GM15510 (cell line): ENCODE data around the gene TUBA4B.
A peak's percentile ranks its signal among the peaks of the same experiment; 100 is the strongest.

Experiments used
- POLR2A ChIP-seq: IDR thresholded peaks from 3 replicates; pipeline ENCODE4 v1.6.1; 2011; ENCODE audit warnings: borderline replicate concordance; ENCODE audit not compliant: insufficient read length; ENCODE audit errors: extremely low read depth

TUBA4B gene

DNA sequence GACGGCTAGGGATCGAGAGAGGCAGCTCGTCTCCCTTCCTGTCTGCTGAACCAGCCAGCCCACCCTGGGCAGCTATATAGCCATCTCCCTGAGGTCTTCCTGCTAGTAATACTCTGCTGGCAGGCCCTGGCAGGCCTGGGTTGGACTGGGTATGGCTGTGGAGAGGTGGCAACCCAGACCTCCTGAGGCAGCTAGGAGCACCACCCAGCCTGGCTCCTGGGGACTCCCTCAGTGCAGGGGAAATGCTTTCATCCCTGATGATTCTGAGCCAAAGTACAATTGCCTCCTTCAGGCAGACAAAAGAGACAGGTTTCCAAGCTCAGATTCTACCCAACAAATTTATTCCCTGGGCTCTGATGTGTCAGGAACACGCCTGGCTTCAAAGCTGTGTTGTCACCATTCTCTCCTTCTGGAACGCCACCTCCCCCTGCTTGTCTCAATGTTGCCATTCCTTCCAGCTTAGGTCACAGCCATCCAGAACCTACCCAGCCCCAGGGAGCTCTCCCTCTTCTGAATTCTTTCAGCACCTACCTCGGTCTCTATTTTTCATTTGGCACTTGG lies 21.4 kb downstream of the TUBA4B start:
- TF ChIP-seq POLR2A = no peak

DNA sequence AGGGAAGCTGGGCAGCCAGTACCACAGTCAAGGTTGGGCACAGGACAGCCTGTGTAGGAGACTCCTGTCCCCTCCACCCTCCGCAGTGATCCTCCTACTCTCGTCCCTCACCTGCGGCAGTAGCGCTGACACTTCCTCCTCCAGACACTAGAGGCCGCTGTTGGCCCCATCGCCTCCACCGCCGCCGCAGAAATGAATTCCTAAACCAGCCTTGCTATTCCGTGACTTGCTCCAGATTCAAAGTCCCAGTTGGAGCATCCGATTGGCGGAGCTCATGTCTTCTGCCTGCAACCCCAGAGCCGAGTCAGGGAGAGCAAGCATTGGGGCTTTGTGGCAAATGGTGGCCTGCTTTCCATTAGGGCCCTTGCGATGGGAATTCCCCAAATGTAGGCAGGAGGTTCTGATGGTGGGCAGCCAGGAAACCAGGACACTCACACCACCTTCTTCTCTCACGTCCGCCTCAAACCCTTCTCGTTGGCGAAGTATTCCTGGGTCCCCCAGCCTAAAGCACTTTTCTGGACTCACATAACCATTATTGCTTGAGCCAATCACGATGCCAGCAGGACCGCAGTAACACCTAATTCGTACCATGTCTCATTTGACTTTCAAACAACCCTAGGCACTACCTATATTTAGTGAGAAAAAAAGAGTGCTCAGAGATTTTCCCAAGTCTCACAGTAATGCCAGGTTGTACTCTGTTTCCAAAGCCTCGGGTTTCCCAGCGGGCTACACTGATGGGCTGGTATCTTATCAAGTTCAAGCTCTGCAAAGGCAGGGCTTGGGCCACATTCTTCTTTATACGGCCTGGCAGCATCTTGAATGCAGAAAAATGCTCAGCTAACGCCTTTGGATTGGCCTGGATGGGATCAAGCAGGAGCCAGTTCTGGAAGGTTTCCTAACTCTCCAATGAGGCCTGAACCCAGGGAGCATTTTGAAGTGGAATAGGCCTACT lies 24.9 kb downstream of the TUBA4B start:
- TF ChIP-seq POLR2A = peak; percentile 31

GRCh38 chr2:219278655-219279150 lies 25.7 kb downstream of the TUBA4B start:
- no peak for TF ChIP-seq POLR2A

DNA sequence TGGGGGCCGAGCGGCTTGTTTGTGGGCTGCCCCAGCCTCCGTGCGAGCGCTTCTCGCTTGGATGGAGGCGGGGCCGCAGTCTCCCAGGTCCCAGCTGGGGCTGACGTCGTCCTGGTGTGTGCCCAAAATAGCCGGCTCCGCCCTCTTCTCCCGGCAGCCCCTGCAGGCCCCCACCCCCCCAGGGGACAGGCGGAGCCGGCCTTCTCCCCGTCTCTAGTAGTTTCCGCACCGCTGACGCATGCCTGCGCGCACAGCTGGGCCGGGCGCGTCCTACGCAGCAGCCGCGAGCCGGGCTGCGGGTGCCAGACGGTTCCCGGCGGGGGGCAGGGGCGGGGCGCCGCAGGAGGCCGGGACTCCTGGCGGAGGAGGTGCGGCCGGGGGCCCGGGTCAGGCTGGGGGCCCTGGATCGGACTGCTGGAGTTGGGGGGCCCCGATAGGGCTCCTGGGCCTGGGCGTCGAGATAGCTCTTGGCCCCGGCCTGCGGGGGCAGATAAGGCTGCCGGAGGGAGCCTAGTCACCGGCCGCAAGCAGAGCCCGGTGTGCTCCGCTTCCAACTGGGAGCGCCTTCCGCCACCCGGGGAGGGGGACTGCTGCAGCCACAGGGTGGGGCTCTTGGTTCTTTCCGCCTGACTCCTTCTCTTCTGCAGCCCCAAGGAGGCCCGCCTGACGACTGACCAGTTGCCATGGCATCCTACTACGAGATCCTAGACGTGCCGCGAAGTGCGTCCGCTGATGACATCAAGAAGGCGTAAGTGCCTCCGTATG lies 26.3 kb downstream of the TUBA4B start, which contains the start of gene DNAJB2:
Gene DNAJB2 (plus strand): TSS at position 216 of the 765 bp plus-strand sequence. CDS start 468 bp downstream, at position 684.
- TF ChIP-seq POLR2A = peak; percentile 88

GRCh38 chr2:219279916-219280516 lies 27.0 kb downstream of the TUBA4B start:
- no peak for TF ChIP-seq POLR2A

DNA sequence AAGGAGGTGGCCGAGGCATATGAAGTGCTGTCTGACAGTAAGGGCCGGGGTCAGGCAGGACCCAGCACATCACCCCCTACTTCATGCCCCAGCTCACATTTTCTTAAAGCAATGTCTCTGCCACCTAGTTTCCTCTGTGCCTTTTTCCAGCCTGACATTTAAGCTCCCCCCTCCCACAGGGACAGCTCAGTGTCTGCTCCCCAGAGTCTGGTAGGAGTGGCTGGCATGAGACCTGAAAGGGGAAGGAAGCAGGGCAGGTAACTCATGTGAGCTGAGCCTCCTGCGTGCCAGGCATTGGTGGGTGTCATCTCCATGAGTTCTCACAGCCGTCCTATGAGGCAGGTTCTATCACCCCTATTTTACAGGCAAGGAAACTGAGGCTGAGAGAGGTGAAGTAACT lies 27.6 kb downstream of the TUBA4B start:
- TF ChIP-seq POLR2A = no peak

- TF ChIP-seq POLR2A = no peak
These were observed 28.5 kb downstream of the TUBA4B start for GRCh38 chr2:219281588-219281987.

GRCh38 chr2:219282375-219282774 lies 29.3 kb downstream of the TUBA4B start:
- no peak for TF ChIP-seq POLR2A

DNA sequence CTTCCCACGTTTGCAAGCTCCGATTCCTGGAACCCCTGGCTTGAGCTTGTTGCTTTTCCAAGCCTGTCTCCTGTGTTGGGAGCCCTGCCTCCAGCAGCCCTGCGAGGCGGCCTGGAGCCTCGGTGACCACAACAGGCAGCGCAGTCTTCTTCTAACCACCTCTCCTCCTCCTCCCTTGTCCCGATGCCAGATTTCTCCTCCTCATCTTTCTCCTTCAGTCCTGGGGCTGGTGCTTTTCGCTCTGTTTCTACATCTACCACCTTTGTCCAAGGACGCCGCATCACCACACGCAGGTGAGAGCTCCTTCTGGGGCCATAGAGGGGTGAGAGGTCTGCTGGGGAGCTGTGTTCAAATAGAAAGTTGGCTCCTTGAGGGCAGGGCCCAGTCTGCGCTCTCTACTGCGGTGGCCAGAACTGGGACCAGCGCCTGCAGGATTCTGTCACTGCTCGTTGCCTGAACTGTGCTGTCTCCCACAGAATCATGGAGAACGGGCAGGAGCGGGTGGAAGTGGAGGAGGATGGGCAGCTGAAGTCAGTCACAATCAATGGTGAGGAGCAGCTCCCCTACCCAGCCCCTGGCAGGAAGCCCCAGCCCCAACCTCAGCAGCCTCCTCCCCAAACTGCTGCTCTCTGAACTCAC lies 30.0 kb downstream of the TUBA4B start:
- no peak for TF ChIP-seq POLR2A

- TF ChIP-seq POLR2A = no peak
These were observed 31.7 kb downstream of the TUBA4B start for GRCh38 chr2:219284501-219285372.

- TF ChIP-seq POLR2A = no peak
These were observed 32.3 kb downstream of the TUBA4B start for GRCh38 chr2:219285373-219285735.

DNA sequence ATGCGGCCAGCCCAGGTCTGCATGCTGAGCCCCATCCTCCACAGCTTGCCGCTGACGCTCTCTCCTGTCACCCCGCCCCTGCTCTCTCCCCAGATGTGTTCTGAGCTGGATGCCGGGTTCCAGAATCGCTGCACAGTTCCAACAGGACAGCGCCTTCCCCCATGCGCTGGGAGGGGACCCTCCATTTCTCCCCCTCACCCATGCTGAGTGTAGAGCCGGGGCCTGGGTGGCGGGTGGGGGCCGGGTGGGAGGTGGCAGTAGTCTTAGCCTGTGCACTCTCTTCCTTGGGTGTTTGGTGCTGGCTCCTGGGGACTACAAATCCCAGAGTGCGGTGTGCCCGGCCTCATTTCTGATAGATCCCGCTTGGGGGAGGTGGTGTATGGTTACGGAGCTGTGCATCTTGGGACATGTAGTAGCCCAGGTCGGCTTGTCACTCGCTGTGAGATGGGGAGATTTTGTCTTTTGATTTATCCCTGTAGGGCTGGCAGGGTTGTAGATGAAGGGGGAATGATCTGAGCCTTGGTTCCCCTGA lies 32.9 kb downstream of the TUBA4B start:
- TF ChIP-seq POLR2A = no peak
